H1 (cell line): ENCODE data around the gene MAP4K4. TPM values are rescaled to one million over a fixed set of nuclear protein-coding genes. Genes with fewer than 3 reads are reported as not detected.
A peak's percentile ranks its signal among the peaks of the same experiment; 100 is the strongest.

Experiments used
- CTCF ChIA-PET: fragments of 300-600 bp; sonication (Branson Sonifier 250); formaldehyde crosslinking; loops from one replicate; lab custom pipeline; 2021; ENCODE audit not compliant: partially characterized antibody; lab: Charles Lee
- POLR2A ChIA-PET: fragments of 300-600 bp; sonication (Branson Sonifier 250); formaldehyde crosslinking; loops from one replicate; lab custom pipeline; 2021; ENCODE audit warnings: inconsistent platforms; ENCODE audit not compliant: partially characterized antibody; lab: Charles Lee
- DNase-seq, 2 experiments: peaks; one replicate each; pipeline versions ENCODE4 v3.0.0 to v3.0.0-alpha.2; 2010 to 2022; ENCODE audit warnings: low spot score in 2 of 2, low read depth in 1 of 2, mixed read lengths in 1 of 2
- FAIRE-seq: peaks from 2 replicates; lab custom pipeline; 2011; peaks lifted over from hg19 to GRCh38; lab: Jason Lieb, UNC
- H2AFZ ChIP-seq: 2 replicates; pipeline ENCODE4 v1.8.1; 2012; ENCODE audit warnings: low read length, inconsistent platforms
- H2AK5ac ChIP-seq: 2 replicates; pipeline ENCODE4 v1.6.1; 2013; ENCODE audit warnings: low read depth, low read length
- H2BK120ac ChIP-seq: replicated peaks from 2 replicates; pipeline ENCODE3; 2013; ENCODE audit warnings: low read depth, low read length, inconsistent platforms
- H2BK12ac ChIP-seq: 2 replicates; pipeline ENCODE4 v1.6.1; 2013; ENCODE audit warnings: low read depth, low read length
- H2BK15ac ChIP-seq: 2 replicates; pipeline ENCODE4 v1.6.1; 2013; ENCODE audit warnings: low read length
- H2BK20ac ChIP-seq: 2 replicates; pipeline ENCODE4 v1.6.1; 2013; ENCODE audit warnings: low read length
- H2BK5ac ChIP-seq: 2 replicates; pipeline ENCODE4 v1.6.1; 2013; ENCODE audit warnings: low read depth, low read length
- H3K14ac ChIP-seq: 2 replicates; pipeline ENCODE4 v1.6.1; 2013; ENCODE audit warnings: inconsistent platforms; ENCODE audit not compliant: insufficient read length
- H3K18ac ChIP-seq: 2 replicates; pipeline ENCODE4 v1.6.1; 2013; ENCODE audit warnings: low read length; ENCODE audit errors: extremely low read depth
- H3K23ac ChIP-seq: 2 replicates; pipeline ENCODE4 v1.6.1; 2013; ENCODE audit warnings: inconsistent platforms; ENCODE audit not compliant: insufficient read length
- H3K23me2 ChIP-seq: 2 replicates; pipeline ENCODE4 v1.6.1; 2013; ENCODE audit warnings: low read depth, low read length
- H3K27ac ChIP-seq: 2 replicates; pipeline ENCODE4 v1.6.1; 2011; ENCODE audit warnings: low read depth, low read length, inconsistent platforms
- H3K27me3 ChIP-seq, 4 experiments: replicated peaks in 1 of 4; 1 replicate in 1 of 4; 2 replicates in 3 of 4; pipeline versions ENCODE4 v1.6.1 to v1.8.1; 2011 to 2013; ENCODE audit warnings: low read length in 3 of 4, mild to moderate bottlenecking in 3 of 4, inconsistent platforms in 2 of 4, mixed read lengths in 2 of 4, moderate library complexity in 1 of 4; ENCODE audit not compliant: control insufficient read depth in 3 of 4, insufficient read depth in 3 of 4; ENCODE audit errors: extremely low read depth in 1 of 4
- H3K36me3 ChIP-seq, 4 experiments: 2 replicates each; pipeline versions ENCODE4 v1.6.1 to v1.8.1; 2011 to 2013; ENCODE audit warnings: mild to moderate bottlenecking in 4 of 4, low read length in 3 of 4, moderate library complexity in 2 of 4, control low read depth in 1 of 4, inconsistent platforms in 1 of 4; ENCODE audit not compliant: insufficient read depth in 4 of 4, control insufficient read depth in 2 of 4
- H3K4ac ChIP-seq: replicated peaks from 2 replicates; pipeline ENCODE3; 2013; ENCODE audit warnings: low read length, low read depth, mixed read lengths, inconsistent platforms; ENCODE audit not compliant: insufficient read length
- H3K4me1 ChIP-seq, 4 experiments: replicated peaks in 1 of 4; 1 replicate in 1 of 4; 2 replicates in 3 of 4; pipeline versions ENCODE4 v1.6.1 to v1.8.1; 2011 to 2013; ENCODE audit warnings: low read length in 3 of 4, inconsistent platforms in 2 of 4, mixed read lengths in 1 of 4; ENCODE audit not compliant: insufficient read depth in 4 of 4, control insufficient read depth in 3 of 4
- H3K4me2 ChIP-seq, 2 experiments: 2 replicates each; pipeline versions ENCODE4 v1.6.1 to v1.8.1; 2011 to 2013; ENCODE audit warnings: low read depth in 2 of 2, low read length in 2 of 2, control low read depth in 1 of 2, inconsistent platforms in 1 of 2, mild to moderate bottlenecking in 1 of 2; ENCODE audit not compliant: insufficient read depth in 1 of 2
- H3K4me3 ChIP-seq, 4 experiments: fragments of 200-600, 300-600 bp in 1 of 4; sonication (generic), shearing (Covaris generic), sonication (Bioruptor Twin) in 1 of 4; 2 replicates each; pipeline versions ENCODE4 v1.5.1 to v1.8.1; 2011 to 2016; ENCODE audit warnings: low read length in 4 of 4, low read depth in 3 of 4, control low read depth in 2 of 4, inconsistent platforms in 2 of 4, mild to moderate bottlenecking in 2 of 4, mixed read lengths in 1 of 4, moderate library complexity in 1 of 4; ENCODE audit not compliant: insufficient read depth in 2 of 4; ENCODE audit errors: extremely low read depth in 1 of 4
- H3K56ac ChIP-seq: replicated peaks from 2 replicates; pipeline ENCODE3; 2013; ENCODE audit warnings: low read depth, mild to moderate bottlenecking, mixed read lengths, low read length, inconsistent platforms; ENCODE audit not compliant: insufficient read length
- H3K79me1 ChIP-seq: 2 replicates; pipeline ENCODE4 v1.6.1; 2013; ENCODE audit warnings: low read depth, low read length, control low read depth
- H3K79me2 ChIP-seq, 2 experiments: 2 replicates each; pipeline versions ENCODE4 v1.6.1 to v1.8.1; 2012 to 2013; ENCODE audit warnings: low read length in 2 of 2, mild to moderate bottlenecking in 2 of 2, inconsistent platforms in 1 of 2; ENCODE audit not compliant: insufficient read depth in 2 of 2, control insufficient read depth in 1 of 2
- H3K9ac ChIP-seq, 4 experiments: replicated peaks in 1 of 4; 1 replicate in 1 of 4; 2 replicates in 3 of 4; pipeline versions ENCODE4 v1.6.1 to v1.8.1; 2011 to 2013; ENCODE audit warnings: low read depth in 3 of 4, low read length in 3 of 4, control low read depth in 2 of 4, mild to moderate bottlenecking in 2 of 4, moderate library complexity in 2 of 4, inconsistent platforms in 1 of 4; ENCODE audit errors: extremely low read depth in 1 of 4
- H3K9me3 ChIP-seq, 2 experiments: 2 replicates each; pipeline versions ENCODE4 v1.6.1 to v1.8.1; 2012 to 2013; ENCODE audit warnings: mild to moderate bottlenecking in 2 of 2, moderate library complexity in 2 of 2, control low read depth in 1 of 2, inconsistent platforms in 1 of 2, low read depth in 1 of 2, low read length in 1 of 2, mixed read lengths in 1 of 2; ENCODE audit not compliant: insufficient read depth in 2 of 2
- H4K20me1 ChIP-seq, 2 experiments: replicated peaks in 1 of 2; 2 replicates each; pipeline versions ENCODE3 to v1.8.1; 2011 to 2013; ENCODE audit warnings: inconsistent platforms in 2 of 2, low read length in 2 of 2, mild to moderate bottlenecking in 1 of 2; ENCODE audit not compliant: insufficient read depth in 2 of 2, control insufficient read depth in 1 of 2
- H4K5ac ChIP-seq: 2 replicates; pipeline ENCODE4 v1.6.1; 2013; ENCODE audit warnings: low read length, low read depth, mixed read lengths, inconsistent platforms; ENCODE audit not compliant: insufficient read length
- H4K8ac ChIP-seq: 2 replicates; pipeline ENCODE4 v1.8.0; 2013; ENCODE audit warnings: mild to moderate bottlenecking, moderate library complexity, low read length, inconsistent platforms; ENCODE audit not compliant: insufficient read depth; ENCODE audit errors: extremely low read depth
- H4K91ac ChIP-seq: replicated peaks from 2 replicates; pipeline ENCODE3; 2013; ENCODE audit warnings: low read length, mixed read lengths, inconsistent platforms; ENCODE audit not compliant: insufficient read length
- CTBP2 ChIP-seq: IDR thresholded peaks from 2 replicates; pipeline ENCODE4 v1.7.0; 2011; ENCODE audit warnings: borderline replicate concordance, mild to moderate bottlenecking, moderate library complexity, mixed read lengths, low read length; ENCODE audit not compliant: insufficient read depth, insufficient read length
- HDAC6 ChIP-seq: IDR thresholded peaks from one replicate; pipeline ENCODE4 v1.7.1; 2012; ENCODE audit warnings: low read depth, mild to moderate bottlenecking, inconsistent platforms, low read length, moderate library complexity
- WGBS, 2 experiments: shearing (Covaris generic) in 1 of 2; methylation state at CpG; one replicate each; pipeline versions ENCODE4 v1.1.6 to v1.1.7; 2013 to 2015; ENCODE audit warnings: low lambda C conversion rate in 2 of 2, mixed read lengths in 2 of 2, inconsistent platforms in 1 of 2, low coverage in 1 of 2, missing lambda C conversion rate in 1 of 2; ENCODE audit not compliant: insufficient replicate concordance in 2 of 2, insufficient coverage in 1 of 2, insufficient read length in 1 of 2; ENCODE audit errors: extremely low coverage in 1 of 2, missing lambda C conversion rate in 1 of 2; 5-methylcytosine and 5-hydroxymethylcytosine counted together
- polyA plus RNA-seq, 7 experiments: library from polyadenylated mRNA; depleted of rRNA in 3 of 7; stranded (reverse) in 5 of 7; unstranded in 2 of 7; fragments of >200 nt in 5 of 7; fragments of 200-250 nt in 2 of 7; gene quantifications; 1 replicate in 5 of 7; 2 replicates in 1 of 7; 4 replicates in 1 of 7; pipeline versions ENCODE4 v1.2.1 to v1.2.3, GENCODE V29; 2011 to 2013; ENCODE audit warnings: missing spikeins in 2 of 7, mixed read lengths in 2 of 7
- total RNA-seq: library from RNA; stranded (reverse); fragmentation: NEBNext Ultra II Directional; extraction: Animal tissue kit (Norgen Biotek cat#: 25700); gene quantifications from 2 replicates; pipeline ENCODE4 v1.2.1, GENCODE V29; 2021

Gene MAP4K4
- total and polyA plus RNA-seq, 2 of the 8 experiments (the other 6 are each of a cell fraction or from before 2014, with no cell fraction given): 53.2 to 138 TPM

DNA sequence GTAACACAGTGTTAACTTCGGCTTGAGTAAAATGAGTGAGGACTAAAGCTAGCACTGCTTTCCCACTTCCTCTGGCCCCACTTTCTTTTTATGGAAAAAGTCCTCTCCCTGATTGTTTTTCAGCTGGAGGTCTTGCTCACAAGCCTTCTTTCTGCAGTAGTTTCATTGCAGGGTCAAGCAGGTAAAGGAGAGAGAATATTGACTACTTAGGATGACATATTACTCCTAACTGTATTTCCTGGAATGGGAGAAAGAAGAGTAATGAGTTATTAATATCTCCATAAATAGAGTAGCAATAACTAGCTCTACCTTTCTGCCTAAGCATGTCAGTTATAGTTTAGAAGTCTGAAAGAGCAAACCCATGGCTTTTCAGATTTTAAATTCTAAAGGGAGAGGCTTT lies 45.0 kb downstream of the MAP4K4 start:
- Histone ChIP-seq H3K36me3 (no peaks in the 10 kb centered on the region), H2BK20ac (no peak overlapping the region), H3K9me3 (no peaks in the 10 kb centered on the region), H4K20me1 (peaks cover 7 to 9% of the 10 kb centered on the region in 2 experiments), H3K79me1 (peaks cover 12% of the 10 kb centered on the region), H3K18ac (peak overlapping the region; percentile 71; the same call in 1 of the 2 replicates), H3K4me2 (peak overlapping the region; percentile 52 to 61), H3K9ac (no peak overlapping the region), H3K4me3 (peak overlapping the region in 1 of 4 experiments; percentile 6; a peak in 2 of 8 replicates), H2AFZ (no peak overlapping the region), H4K5ac (no peak overlapping the region), H2BK120ac (no peak overlapping the region), H3K4ac (no peak overlapping the region), H2BK5ac (peak overlapping the region; percentile 94), H4K8ac (no peak overlapping the region), H3K23ac (no peak overlapping the region), H2AK5ac (no peak overlapping the region), H3K4me1 (peaks cover 6 to 24% (median 15%) of the 10 kb centered on the region in 4 experiments; a peak in 6 of 7 replicates), H2BK15ac (no peak overlapping the region), H4K91ac (no peak overlapping the region), H3K27ac (peak overlapping the region; percentile 69; the same call in 1 of the 2 replicates), H3K56ac (no peak overlapping the region), H3K14ac (no peak overlapping the region), H3K79me2 (peaks cover 36 to 92% of the 10 kb centered on the region in 2 experiments), H2BK12ac (no peak overlapping the region), H3K23me2 (no peaks in the 10 kb centered on the region), H3K27me3 (no peaks in the 10 kb centered on the region)
- ChIA-PET CTCF (interaction anchor here (0.7 to 1.7 kb wide), 9 partner anchors 9 to 400 kb away, joined by 3 to 8 read pairs (median 3); no protein-coding TSS in a partner anchor), POLR2A (interaction anchor here (0.6 to 1.3 kb wide), 3 partner anchors 13 to 268 kb away, joined by 3 to 6 read pairs (median 6); partner anchors contain the start of gene RFX8)
- no peak for TF ChIP-seq HDAC6
- no peak for TF ChIP-seq CTBP2
- FAIRE-seq (no peak), DNase-seq (no peak)
- 43% methylated on average over 1 of the region's 1 CpG; no CpG with 5 or more reads in 1 of the 2 experiments for WGBS, 2 experiments
